ENCODE data around the gene FLNA. TPM values are rescaled to one million over a fixed set of nuclear protein-coding genes. Genes with fewer than 3 reads are reported as not detected.

Gene FLNA
- total RNA-seq, 4 donors from 2014 or later = 462 to 1,045 (median 723) TPM

DNA sequence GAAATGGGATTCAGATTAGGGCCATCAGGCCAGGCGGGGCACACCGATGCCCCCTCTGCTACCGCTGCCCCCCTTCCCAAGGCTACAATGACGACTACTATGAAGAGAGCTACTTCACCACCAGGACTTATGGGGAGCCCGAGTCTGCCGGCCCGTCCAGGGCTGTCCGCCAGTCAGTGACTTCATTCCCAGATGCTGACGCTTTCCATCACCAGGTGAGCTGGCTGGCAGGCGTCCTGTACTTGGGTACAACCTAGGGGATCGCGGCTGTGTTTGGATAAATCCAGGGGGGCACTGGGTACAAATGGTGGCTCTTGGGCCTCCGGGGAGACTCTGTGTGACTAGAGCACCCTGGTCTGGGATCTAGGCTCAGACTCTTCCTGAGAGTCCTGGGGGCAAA lies 5.7 kb upstream of the FLNA start:
- TF ChIP-seq, protein P1, sequence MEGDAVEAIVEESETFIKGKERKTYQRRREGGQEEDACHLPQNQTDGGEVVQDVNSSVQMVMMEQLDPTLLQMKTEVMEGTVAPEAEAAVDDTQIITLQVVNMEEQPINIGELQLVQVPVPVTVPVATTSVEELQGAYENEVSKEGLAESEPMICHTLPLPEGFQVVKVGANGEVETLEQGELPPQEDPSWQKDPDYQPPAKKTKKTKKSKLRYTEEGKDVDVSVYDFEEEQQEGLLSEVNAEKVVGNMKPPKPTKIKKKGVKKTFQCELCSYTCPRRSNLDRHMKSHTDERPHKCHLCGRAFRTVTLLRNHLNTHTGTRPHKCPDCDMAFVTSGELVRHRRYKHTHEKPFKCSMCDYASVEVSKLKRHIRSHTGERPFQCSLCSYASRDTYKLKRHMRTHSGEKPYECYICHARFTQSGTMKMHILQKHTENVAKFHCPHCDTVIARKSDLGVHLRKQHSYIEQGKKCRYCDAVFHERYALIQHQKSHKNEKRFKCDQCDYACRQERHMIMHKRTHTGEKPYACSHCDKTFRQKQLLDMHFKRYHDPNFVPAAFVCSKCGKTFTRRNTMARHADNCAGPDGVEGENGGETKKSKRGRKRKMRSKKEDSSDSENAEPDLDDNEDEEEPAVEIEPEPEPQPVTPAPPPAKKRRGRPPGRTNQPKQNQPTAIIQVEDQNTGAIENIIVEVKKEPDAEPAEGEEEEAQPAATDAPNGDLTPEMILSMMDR (IDR thresholded peaks at IDR 0.05; ENCODE audit: low read depth) = no peak

DNA sequence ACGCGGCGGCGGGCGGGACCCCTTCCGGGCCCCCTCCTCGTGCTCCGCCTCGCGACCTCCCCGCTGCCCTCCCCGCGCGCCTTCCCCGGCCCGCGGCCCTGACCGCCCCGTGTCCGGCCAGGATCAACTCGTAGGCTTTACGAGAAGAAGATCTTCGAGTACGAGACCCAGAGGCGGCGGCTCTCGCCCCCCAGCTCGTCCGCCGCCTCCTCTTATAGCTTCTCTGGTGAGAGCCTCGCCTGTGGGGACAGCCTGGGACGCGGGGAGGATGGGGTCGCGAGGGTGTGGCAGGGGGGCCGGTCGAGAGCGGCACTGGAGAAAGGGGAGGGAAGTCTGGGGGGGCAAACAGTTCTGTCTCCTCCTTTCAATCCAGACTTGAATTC lies 5.1 kb upstream of the FLNA start:
- TF ChIP-seq, protein P1 (IDR thresholded peaks at IDR 0.05; ENCODE audit: low read depth) = no peak

DNA sequence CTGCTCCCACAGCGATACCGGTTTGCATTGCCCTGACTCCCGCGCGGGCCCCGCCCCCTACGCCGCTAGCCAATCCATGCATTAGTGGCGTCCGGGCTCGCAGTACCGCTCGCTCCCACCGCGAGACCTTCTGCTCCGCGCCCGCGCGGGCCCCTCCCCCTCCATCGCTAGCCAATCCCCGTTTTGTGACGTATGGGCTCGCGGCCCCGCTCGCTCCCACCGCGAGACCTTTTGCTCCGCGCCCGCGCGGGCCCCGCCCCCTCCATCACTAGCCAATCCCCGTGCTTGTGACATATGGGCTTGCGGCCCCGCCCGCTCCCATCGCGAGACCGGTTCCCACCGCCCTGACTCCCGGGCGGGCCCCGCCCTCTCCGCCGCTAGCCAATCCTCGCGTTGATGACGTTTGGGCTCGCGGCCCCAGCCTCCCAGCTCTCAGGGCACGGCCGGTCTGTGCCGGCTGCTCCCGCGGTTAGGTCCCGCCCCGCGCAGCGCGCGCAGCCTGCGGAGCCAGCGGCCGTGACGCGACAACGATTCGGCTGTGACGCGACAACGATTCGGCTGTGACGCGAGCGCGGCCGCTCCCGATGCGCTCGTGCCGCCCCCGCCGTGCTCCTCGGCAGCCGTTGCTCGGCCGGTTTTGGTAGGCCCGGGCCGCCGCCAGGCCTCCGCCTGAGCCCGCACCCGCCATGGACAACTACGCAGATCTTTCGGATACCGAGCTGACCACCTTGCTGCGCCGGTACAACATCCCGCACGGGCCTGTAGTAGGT lies 4.5 kb upstream of the FLNA start, which contains the start of gene EMD:
Gene EMD (plus strand): TSS at position 497 of the 770 bp plus-strand sequence. CDS start 190 bp downstream, at position 687.
- TF ChIP-seq, protein P1 (IDR thresholded peaks at IDR 0.05; ENCODE audit: low read depth) = no peak

DNA sequence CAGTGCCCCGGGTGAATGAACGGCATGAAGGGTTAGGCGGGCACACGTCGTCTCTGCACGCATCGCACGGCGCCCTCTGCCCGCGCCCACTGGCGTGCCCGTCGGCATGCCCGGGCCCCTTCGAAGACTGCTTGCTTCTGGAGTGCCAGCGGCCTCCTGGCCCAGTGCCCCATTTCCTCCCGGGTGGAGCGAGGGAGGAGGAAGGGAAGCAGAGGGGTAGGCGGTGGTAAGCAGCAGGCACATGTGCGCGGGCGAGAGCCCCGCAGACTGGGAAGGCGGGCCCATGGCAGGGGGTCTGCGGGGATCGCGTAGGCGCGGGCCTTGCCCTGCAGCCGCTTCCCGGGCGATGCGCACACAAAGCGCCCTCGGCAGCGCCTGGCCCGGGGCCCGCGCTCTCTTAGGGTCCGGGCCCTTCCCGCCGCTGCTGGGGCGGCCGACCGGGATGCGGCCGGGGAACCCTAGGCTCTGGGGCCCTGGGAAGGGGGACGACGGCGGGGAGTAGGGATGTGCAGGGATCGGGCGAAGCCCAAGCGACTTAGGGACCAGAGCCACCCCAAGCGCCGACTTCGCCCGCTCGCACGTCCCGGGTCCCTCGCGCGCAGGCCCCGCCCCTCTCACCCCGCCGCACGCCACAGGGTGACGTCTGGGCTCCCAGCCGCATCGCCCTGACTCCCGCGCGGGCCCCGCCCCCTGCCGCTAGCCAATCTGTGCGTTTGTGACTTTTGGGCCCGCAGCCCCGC lies 3.8 kb upstream of the FLNA start:
- TF ChIP-seq, protein P1 (IDR thresholded peaks at IDR 0.05; ENCODE audit: low read depth) = no peak

DNA sequence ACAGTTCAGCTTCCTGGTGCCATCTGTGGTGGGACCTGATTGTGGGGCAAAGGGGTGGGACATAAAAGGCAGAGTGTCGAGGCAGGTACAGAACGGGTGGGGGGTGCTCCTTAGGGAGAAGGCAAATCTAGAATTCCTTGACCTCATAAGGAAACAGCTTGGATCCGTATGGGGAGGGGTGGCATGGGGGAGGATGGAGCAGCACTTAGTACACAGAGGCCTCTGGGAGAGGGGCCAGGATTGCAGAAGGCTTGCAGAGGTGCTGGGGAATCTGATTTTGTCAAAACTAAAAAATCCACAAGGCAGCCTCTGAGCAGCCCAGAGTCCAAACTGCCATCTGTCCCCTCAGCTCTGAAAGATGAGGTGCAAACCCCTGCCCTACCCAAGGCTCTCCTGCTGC lies 2.3 kb upstream of the FLNA start:
- TF ChIP-seq, protein P1 (IDR thresholded peaks at IDR 0.05; ENCODE audit: low read depth) = no peak

DNA sequence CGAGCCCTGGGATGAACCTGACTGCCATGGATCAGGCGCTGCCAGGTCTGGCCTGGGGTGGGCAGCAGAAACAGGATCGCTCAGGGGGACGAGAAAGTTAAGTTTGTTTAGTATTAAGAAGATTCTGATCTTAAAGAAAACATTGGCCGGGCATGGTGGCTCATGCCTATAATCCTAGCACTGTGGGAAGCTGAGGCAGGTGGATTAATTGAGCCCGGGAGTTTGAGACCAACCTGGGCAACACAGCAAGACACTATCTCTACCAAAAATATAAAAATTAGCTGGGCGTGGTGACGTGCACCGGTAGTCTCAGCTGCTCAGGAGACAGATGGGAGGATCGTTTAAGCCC lies 696 bp upstream of the FLNA start:
- TF ChIP-seq, protein P1 (IDR thresholded peaks at IDR 0.05; ENCODE audit: low read depth) = no peak

All from subcutaneous adipose tissue (tissue), 4 donors.